SK-N-SH (cell line): ENCODE data around the gene PERCC1. TPM values are rescaled to one million over a fixed set of nuclear protein-coding genes. Genes with fewer than 3 reads are reported as not detected.

Source experiments
- CTCF ChIA-PET: fragments of 300-600, 350-600 bp; formaldehyde crosslinking; extraction: SDS; loops from one replicate; lab custom pipeline; 2021; lab: Yijun Ruan, JAX
- POLR2A ChIA-PET: fragments of 350-600 bp; sonication (Branson Sonifier 250); formaldehyde crosslinking; extraction: SDS; loops from one replicate; lab custom pipeline; 2020; ENCODE audit warnings: antibody characterized with exemption, inconsistent platforms; lab: Yijun Ruan, JAX
- DNase-seq: peaks from one replicate; pipeline ENCODE4 v3.0.0; 2012
- H2AFZ ChIP-seq: fragments of 200-600 bp; sonication (generic); 2 replicates; pipeline ENCODE4 v1.8.1; 2016; ENCODE audit warnings: antibody characterized with exemption, mild to moderate bottlenecking, low read depth
- H3F3A ChIP-seq: fragments of 200-600 bp; sonication (generic); replicated peaks from 2 replicates; pipeline ENCODE3; 2016; ENCODE audit warnings: antibody characterized with exemption, mild to moderate bottlenecking; ENCODE audit not compliant: insufficient read depth
- H3K27ac ChIP-seq, 2 experiments: fragments of 200-500 bp in 1 of 2; fragments of 200-600 bp in 1 of 2; sonication (Bioruptor generic) in 1 of 2; sonication (generic), shearing (Covaris generic) in 1 of 2; 2 replicates each; pipeline versions ENCODE4 v1.5.1 to v1.6.1; 2014 to 2016; ENCODE audit warnings: low read depth in 2 of 2, inconsistent platforms in 1 of 2, low read length in 1 of 2, mild to moderate bottlenecking in 1 of 2, mixed read lengths in 1 of 2
- H3K27me3 ChIP-seq: fragments of 200-600 bp; sonication (generic), shearing (Covaris generic); 2 replicates; pipeline ENCODE4 v1.6.1; 2016; ENCODE audit warnings: mixed run types; ENCODE audit not compliant: insufficient read depth
- H3K36me3 ChIP-seq, 2 experiments: fragments of 200-500 bp in 1 of 2; fragments of 200-600 bp in 1 of 2; sonication (Bioruptor generic) in 1 of 2; sonication (generic) in 1 of 2; replicated peaks in 1 of 2; 2 replicates each; pipeline versions ENCODE3 to v1.5.1; 2014 to 2016; ENCODE audit warnings: low read length in 1 of 2, mild to moderate bottlenecking in 1 of 2; ENCODE audit not compliant: insufficient read depth in 2 of 2, control insufficient read depth in 1 of 2
- H3K4me1 ChIP-seq, 2 experiments: fragments of 200-500 bp in 1 of 2; fragments of 200-600 bp in 1 of 2; sonication (Bioruptor generic) in 1 of 2; sonication (generic), shearing (Covaris generic) in 1 of 2; 2 replicates each; pipeline versions ENCODE4 v1.5.1 to v1.6.1; 2014 to 2016; ENCODE audit warnings: low read depth in 1 of 2, low read length in 1 of 2, mixed run types in 1 of 2; ENCODE audit not compliant: insufficient read depth in 2 of 2, control insufficient read depth in 1 of 2
- H3K4me2 ChIP-seq: fragments of 200-600 bp; sonication (generic), shearing (Covaris generic); 2 replicates; pipeline ENCODE4 v1.6.1; 2017; ENCODE audit warnings: mixed run types
- H3K4me3 ChIP-seq, 2 experiments: fragments of 200-500 bp in 1 of 2; fragments of 200-600 bp in 1 of 2; sonication (Bioruptor generic) in 1 of 2; sonication (generic), shearing (Covaris generic) in 1 of 2; 2 replicates each; pipeline versions ENCODE4 v1.5.1 to v1.8.1; 2014 to 2016; ENCODE audit warnings: low read depth in 2 of 2, inconsistent platforms in 1 of 2, low read length in 1 of 2, mild to moderate bottlenecking in 1 of 2, mixed read lengths in 1 of 2, moderate library complexity in 1 of 2
- H3K79me2 ChIP-seq: fragments of 200-600 bp; sonication (generic); 2 replicates; pipeline ENCODE4 v1.8.1; 2017; ENCODE audit warnings: mild to moderate bottlenecking; ENCODE audit not compliant: insufficient read depth
- H3K9ac ChIP-seq: fragments of 200-600 bp; sonication (generic); 2 replicates; pipeline ENCODE4 v1.6.1; 2017; ENCODE audit warnings: mixed run types
- H3K9me2 ChIP-seq: fragments of 200-600 bp; sonication (generic); 2 replicates; pipeline ENCODE4 v1.6.1; 2017; ENCODE audit warnings: mixed run types
- H3K9me3 ChIP-seq: fragments of 200-600 bp; sonication (generic); 2 replicates; pipeline ENCODE4 v1.6.1; 2017; ENCODE audit warnings: mixed run types, mild to moderate bottlenecking, moderate library complexity
- H4K20me1 ChIP-seq: fragments of 200-600 bp; sonication (generic); 2 replicates; pipeline ENCODE4 v1.6.1; 2017; ENCODE audit warnings: mild to moderate bottlenecking, mixed run types; ENCODE audit not compliant: insufficient read depth
- EZH2phosphoT487 ChIP-seq: fragments of 200-600 bp; sonication (generic); IDR thresholded peaks from 2 replicates; pipeline ENCODE4 v1.6.1; 2017; ENCODE audit warnings: low read depth, mixed run types, mild to moderate bottlenecking, antibody characterized with exemption, moderate library complexity, borderline replicate concordance
- JUND ChIP-seq: IDR thresholded peaks from 2 replicates; pipeline ENCODE4 v1.4.0; 2012
- TAF1 ChIP-seq: IDR thresholded peaks from 2 replicates; pipeline ENCODE4 v1.6.1; 2012; ENCODE audit warnings: low read depth, mild to moderate bottlenecking, low read length, moderate library complexity, borderline replicate concordance
- YY1 ChIP-seq: IDR thresholded peaks from 2 replicates; pipeline ENCODE4 v1.4.0; 2012; ENCODE audit warnings: low read depth, mild to moderate bottlenecking
- WGBS: methylation state at CpG from one replicate; pipeline ENCODE4 v1.1.6; 2017; ENCODE audit warnings: low lambda C conversion rate; 5-methylcytosine and 5-hydroxymethylcytosine counted together
- polyA plus RNA-seq, 3 experiments: library from polyadenylated mRNA; depleted of rRNA; stranded (reverse); fragments of >200 nt; gene quantifications; 2 replicates each; pipeline ENCODE4 v1.2.3, GENCODE V29; 2012
- TF ChIP-seq, protein P1 (sequence below): fragments of 200-600 bp; sonication (generic); IDR thresholded peaks from 2 replicates; pipeline ENCODE4 v1.6.1; 2017; ENCODE audit warnings: antibody characterized with exemption, mild to moderate bottlenecking, moderate library complexity

The PERCC1 gene
- polyA plus RNA-seq, 1 of the 3 experiments (the other 2 are of a cell fraction): not detected

GRCh38 chr16:1460602-1461138 lies 29.8 kb downstream of the PERCC1 start:
- Histone ChIP-seq H3K27ac (no peak overlapping the region), H3K79me2 (no peaks in the 10 kb centered on the region; the same call in 1 of the 2 replicates), H3K36me3 (peaks cover 0 to 24% of the 10 kb centered on the region in 2 experiments), H3K4me2 (no peak overlapping the region), H3K9me2 (no peaks in the 10 kb centered on the region), H3K4me3 (no peak overlapping the region), H3K4me1 (no peaks in the 10 kb centered on the region), H3K27me3 (no peaks in the 10 kb centered on the region), H3K9me3 (no peaks in the 10 kb centered on the region), H3K9ac (no peak overlapping the region), H2AFZ (no peak overlapping the region), H3F3A (no peaks in the 10 kb centered on the region), H4K20me1 (no peaks in the 10 kb centered on the region; the same call in 1 of the 2 replicates)
- DNase-seq: no peak
- POLR2A ChIA-PET: no interaction called here
- TF ChIP-seq YY1: no peak
- TF ChIP-seq EZH2phosphoT487: no peak
- CTCF ChIA-PET: no interaction called here
- 87% methylated on average over 7 of the region's 30 CpGs for WGBS

- Histone ChIP-seq H3K9me2 (no peaks in the 10 kb centered on the region), H3K27me3 (no peaks in the 10 kb centered on the region), H3K9ac (no peak overlapping the region), H3K4me3 (no peak overlapping the region), H3K9me3 (no peaks in the 10 kb centered on the region), H3K79me2 (peaks cover 5% of the 10 kb centered on the region; the same call in 1 of the 2 replicates), H3K36me3 (peaks cover 0 to 20% of the 10 kb centered on the region in 2 experiments), H3F3A (no peaks in the 10 kb centered on the region), H2AFZ (no peak overlapping the region), H3K4me1 (no peaks in the 10 kb centered on the region), H4K20me1 (no peaks in the 10 kb centered on the region; the same call in 1 of the 2 replicates), H3K27ac (no peak overlapping the region), H3K4me2 (no peak overlapping the region)
- ChIA-PET CTCF (no interaction called here), POLR2A (no interaction called here)
- no peak for DNase-seq
- 98% methylated on average over 12 of the region's 24 CpGs for WGBS
- TF ChIP-seq TAF1 (no peak), JUND (no peak)
- TF ChIP-seq, protein P1, sequence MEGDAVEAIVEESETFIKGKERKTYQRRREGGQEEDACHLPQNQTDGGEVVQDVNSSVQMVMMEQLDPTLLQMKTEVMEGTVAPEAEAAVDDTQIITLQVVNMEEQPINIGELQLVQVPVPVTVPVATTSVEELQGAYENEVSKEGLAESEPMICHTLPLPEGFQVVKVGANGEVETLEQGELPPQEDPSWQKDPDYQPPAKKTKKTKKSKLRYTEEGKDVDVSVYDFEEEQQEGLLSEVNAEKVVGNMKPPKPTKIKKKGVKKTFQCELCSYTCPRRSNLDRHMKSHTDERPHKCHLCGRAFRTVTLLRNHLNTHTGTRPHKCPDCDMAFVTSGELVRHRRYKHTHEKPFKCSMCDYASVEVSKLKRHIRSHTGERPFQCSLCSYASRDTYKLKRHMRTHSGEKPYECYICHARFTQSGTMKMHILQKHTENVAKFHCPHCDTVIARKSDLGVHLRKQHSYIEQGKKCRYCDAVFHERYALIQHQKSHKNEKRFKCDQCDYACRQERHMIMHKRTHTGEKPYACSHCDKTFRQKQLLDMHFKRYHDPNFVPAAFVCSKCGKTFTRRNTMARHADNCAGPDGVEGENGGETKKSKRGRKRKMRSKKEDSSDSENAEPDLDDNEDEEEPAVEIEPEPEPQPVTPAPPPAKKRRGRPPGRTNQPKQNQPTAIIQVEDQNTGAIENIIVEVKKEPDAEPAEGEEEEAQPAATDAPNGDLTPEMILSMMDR: no peak
Measured at GRCh38 chr16:1461146-1461545, 30.3 kb downstream of the PERCC1 start.

GRCh38 chr16:1464196-1464893 lies 33.5 kb downstream of the PERCC1 start:
- no peak overlapping the region for H3K4me2 ChIP-seq
- TF ChIP-seq YY1: no peak
- peaks cover 28% of the 10 kb centered on the region; the same call in 1 of the 2 replicates for H3K79me2 ChIP-seq
- no peak overlapping the region for H3K4me3 ChIP-seq
- peaks cover 11% of the 10 kb centered on the region; the same call in 1 of the 2 replicates for H4K20me1 ChIP-seq
- H3K36me3 ChIP-seq: peaks cover 0 to 17% of the 10 kb centered on the region in 2 experiments
- no peaks in the 10 kb centered on the region for H3K27me3 ChIP-seq
- POLR2A ChIA-PET: no interaction called here
- H3F3A ChIP-seq: no peaks in the 10 kb centered on the region
- no peaks in the 10 kb centered on the region for H3K9me2 ChIP-seq
- WGBS: 92% methylated on average over 34 of the region's 41 CpGs
- no peak overlapping the region for H2AFZ ChIP-seq
- H3K9me3 ChIP-seq: no peaks in the 10 kb centered on the region
- CTCF ChIA-PET: interaction anchor here (1.1 kb wide), 1 partner anchor 26 kb away, joined by 4 read pairs; no protein-coding TSS in a partner anchor
- no peak for DNase-seq
- H3K4me1 ChIP-seq: no peaks in the 10 kb centered on the region
- no peak overlapping the region for H3K27ac ChIP-seq
- H3K9ac ChIP-seq: no peak overlapping the region
